SKM-1 (cell line): ENCODE results near the gene GFI1.
A peak's percentile ranks its signal among the peaks of the same experiment; 100 is the strongest.

Source experiments
- DNase-seq: peaks from one replicate; lab custom pipeline; 2025; ENCODE audit not compliant: unreplicated experiment; lab: John Stamatoyannopoulos, UW

GFI1 gene

DNA sequence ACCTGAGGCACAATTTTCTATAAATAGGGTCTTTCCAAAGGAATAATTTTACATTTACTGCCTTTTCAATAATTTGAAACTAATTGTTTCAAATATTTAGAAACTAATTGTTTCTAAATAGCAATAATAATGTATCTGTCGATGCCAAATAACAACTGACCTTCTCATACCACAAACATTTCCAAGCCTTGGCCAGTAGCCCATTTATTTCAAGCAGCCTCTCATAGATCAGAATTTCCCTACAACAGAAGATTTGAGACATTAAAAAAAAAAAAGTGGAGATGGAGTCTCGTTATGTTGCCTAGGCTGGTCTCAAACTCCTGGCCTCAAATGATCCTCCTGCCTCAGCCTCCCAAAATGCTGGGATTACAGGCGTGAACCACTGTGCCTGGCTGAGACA, 2.1 kb upstream of the GFI1 start:
- DNase-seq = no peak

DNA sequence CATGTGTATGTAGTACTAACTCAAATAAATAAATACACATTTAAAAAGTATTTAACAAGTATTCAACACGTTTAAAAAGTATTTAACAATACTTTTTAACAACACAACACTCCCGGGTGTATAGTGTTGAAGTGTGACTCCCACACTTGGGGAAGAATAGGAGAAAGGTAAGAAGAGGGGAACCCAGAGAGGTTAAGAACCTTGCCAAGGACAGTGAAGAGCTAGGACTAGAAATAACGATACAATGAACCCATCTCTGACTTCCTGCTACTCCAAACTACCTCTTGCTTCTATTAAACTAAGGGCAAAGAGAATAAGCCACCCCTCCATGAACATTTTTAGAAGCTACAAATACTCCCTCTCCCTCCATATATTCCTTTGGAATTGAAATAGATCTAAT, 1.7 kb upstream of the GFI1 start:
- no peak for DNase-seq

DNA sequence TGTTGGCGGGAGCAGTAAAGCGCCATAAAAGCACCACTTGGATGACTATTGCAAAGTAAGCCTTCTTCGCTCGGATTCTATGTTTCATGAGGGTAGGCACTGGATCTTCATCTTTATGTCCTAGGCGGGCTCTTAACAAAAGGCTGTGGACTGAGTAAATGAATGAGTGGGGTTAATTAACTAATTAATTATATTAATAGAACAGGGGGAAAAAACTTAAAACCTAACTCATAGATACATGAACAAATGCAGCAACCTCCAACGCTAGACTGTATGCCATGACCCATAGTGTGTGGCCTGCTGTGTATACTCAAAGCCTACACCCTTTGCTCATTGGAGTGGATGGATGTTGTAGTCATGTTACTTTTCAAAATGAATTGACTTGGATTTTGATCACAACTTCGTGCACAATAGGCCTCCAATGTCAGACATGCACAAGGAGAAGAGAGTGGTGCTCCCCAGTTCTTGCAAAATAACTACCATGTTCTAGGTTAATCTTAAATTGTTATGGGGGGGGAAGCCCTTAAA, 417 bp upstream of the GFI1 start:
- no peak for DNase-seq

DNA sequence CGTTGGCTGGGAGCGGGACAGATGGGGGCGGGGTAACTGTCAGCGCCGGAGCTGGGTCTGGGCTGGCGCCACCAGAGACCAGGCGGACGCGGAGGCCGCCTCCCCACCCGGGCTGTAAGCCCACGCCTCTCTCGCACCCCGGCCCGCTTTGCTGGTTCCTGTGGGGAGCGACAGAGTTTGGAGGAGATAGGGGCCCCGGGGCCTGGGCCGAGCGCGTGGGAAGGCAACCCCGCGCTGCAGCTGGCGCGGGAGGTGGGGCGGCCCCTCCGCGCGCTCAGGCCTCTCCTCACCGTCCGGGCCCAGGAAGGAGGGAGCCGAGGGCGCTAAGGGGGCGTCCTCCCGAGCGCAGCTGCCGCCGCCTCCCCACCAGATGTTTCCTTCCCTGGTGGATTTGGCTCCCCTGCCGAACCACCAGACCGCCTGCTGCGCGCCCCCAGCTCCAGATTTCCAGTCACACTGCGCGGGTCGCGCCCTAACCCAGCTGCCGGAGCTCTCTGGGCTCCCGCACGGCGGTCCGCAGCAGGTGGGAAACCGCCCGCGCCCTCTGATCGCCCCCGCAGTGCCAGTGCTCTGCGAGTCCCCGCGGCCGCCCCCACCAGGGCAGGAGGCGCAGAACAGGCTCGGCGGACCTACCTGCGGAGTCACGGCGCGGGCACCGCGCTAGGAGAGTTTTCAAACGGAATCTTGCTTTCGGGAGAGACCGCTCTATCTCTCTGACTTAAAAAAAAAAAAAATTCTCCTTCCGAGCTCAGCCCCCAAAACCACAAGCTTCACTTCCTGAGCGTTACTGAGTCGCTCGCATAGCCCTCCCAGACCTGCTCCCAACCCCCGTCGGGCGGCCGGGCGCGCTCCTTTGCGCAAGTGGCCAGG, 1.1 kb downstream of the GFI1 start:
- peak; percentile 74 for DNase-seq

DNA sequence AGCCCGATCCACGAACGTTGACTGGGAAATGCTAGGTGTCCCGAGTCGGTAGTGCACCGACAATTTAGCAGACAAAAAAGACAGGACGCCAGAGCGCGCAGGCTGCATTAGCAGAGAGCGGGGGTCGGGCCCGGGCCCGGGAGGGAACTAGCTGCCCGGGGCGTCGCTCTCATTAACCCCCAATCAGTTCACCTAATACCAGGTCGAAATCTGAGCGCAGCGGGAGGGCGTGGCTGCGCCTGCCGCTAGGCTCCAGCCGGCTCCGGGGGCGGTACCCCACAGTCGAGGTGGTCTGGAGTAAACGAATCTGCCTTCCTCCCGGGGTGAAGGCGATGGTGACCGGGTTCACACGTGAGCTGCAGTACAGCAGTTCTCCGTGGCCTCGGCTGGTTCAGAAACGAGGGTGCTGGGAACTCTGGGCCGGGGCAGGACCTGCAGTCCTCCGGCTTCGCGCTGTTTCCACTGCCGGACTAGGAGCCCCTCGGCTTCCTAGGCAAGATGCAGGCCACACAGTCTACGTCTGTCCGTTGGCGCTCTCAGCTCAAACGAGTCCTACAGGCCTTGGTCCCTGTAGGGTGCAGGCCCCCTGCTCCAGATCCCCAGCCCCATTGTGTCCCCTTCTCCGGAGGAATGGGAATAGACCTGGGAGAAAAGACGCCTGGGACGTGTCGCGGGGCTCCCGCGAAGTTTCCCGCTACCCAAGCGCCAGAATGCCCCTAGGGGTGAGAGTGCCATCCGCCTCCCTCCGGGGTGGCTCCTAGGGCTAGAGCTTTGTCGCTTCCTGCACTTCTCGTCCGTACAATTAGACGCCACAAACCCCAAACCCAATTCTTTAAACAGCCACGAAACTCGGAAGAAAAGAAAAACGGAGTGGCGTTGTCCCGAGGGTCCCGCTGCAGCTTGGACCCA, 2.0 kb downstream of the GFI1 start:
- no peak for DNase-seq

DNA sequence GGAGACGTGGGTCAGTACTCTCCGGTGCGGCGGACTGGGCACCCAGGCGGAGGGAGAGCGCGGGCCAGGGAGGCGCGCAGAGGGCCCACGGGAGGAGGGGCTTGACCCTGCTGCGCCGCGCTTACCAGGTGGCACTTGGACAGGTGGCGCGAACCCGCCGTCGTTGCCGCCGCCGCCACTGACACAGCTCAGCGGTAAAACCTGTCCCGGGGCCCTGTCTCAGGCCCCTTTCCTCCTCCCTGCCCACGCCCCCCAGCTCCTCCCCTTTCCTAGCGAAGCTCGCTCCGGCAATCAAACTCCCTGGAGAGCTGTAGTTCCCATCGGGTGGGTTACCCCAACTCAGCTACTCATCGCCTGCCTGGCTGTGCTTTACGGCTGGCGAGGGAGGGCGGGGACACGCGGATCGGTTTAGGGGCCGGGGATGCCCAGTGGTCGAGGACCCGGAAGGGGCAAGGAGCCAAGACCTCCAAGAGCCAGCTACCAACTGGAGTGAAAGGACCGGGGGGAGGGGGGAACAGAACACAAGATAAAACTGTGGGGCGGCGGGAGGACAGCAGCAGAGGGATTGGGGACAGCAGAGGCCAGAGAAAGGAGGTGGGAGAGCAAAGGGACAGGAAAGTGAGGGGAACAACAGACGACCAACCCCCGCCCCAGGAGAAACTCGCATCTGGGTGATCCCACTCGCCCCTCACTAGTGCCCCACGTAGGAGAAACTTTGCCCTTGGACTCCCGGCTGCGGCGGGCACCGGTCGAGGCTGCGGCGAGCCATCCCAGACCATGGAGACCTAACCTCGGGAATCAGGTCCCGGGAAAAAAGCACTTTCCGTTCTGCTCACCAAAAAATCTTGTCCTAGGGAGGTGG, 2.9 kb downstream of the GFI1 start:
- DNase-seq = peak; percentile 63

DNA sequence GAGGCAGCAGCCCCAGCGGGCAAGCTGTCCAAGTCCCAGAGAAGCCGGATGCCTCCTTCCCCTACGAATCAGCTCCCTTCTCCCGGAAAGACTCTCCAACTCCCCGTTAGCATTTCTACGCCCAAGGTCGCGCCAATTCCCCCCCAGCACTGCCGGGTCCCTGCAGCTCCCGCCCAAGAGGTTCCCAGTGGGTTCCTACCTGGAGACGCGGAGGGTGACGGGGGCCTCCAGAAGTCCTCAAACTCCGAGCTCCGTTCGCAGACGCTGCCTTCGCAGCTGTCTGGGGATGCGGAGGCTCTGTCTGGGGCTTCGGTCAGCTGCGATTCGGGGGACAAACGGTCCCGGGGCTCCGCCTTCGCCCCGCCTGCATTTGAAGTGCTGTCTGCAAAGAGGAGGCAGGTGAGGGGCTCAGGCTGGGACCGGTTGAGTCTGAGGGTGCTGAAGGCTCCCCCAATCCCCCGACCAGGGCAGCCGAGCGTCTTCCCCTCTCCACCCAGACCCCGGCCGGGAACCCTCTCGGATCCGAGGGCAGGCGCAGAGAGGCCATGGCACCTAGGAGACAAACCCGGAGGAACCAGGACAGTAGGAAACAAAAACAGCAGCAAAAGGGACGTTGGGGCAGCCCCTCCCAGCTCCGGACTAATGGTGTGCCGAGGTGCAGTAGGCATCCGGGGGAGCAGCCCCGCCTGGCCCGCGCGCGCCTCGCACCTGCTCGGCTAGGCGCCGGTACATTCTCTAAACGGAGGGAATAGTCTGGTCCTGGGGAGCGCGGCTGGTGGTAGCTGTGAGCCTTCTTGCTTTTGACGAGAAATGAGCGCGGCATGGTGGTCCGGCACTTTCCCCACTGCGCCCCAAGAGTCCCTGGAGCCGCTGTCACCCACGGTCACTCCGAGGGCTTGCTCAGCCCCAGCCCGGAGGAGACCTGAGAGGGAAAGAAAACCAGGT, 3.8 kb downstream of the GFI1 start:
- DNase-seq = no peak

DNA sequence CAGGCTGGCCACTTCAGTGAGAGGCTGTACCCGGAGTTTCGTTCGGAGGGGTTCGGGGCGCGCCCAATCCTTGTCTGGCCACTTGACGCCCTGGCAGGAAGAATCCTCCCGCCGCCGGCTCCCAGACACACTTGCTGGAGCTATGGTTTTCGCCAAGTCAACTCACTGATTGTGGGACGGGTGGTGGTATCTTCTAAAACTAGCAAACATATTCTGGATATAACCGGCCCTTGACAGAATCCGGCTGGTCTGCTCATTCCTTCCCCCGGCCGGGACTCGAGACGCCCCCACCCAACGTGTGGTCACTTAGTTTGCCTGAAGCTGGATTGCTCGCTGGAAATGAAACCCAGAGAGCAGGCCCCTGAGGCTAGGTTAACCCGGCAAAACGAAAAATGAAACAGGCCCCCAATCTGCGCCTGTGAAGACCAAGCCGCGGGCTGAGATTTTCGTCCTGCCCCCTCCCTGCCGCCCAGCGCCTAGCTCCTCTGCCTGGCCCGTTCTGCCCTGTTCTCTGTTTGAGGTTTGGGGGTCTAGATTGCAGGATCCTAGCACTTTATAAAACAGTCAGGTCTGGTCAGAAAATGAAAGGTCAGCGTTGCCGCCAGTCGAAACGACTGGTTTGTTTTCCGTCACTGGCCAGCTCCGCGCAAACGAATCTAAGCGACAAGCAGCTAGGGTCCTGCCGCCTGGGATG, 4.6 kb downstream of the GFI1 start:
- DNase-seq = no peak

DNA sequence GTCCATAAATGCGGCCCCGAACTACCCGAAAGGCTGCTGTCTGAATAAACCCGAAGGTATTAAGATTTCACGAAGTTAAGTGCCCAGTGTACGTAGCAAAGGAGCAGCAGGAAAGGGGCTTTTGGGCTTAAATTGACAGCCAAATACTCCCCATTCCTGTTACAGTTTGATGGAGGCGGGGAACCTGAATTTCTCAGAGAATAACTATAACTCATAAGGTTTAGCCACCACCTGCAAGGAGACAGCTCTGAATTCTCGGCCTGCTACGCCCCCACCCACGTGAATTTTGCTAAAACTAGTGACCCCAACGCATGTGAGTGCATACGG, 5.2 kb downstream of the GFI1 start:
- no peak for DNase-seq

DNA sequence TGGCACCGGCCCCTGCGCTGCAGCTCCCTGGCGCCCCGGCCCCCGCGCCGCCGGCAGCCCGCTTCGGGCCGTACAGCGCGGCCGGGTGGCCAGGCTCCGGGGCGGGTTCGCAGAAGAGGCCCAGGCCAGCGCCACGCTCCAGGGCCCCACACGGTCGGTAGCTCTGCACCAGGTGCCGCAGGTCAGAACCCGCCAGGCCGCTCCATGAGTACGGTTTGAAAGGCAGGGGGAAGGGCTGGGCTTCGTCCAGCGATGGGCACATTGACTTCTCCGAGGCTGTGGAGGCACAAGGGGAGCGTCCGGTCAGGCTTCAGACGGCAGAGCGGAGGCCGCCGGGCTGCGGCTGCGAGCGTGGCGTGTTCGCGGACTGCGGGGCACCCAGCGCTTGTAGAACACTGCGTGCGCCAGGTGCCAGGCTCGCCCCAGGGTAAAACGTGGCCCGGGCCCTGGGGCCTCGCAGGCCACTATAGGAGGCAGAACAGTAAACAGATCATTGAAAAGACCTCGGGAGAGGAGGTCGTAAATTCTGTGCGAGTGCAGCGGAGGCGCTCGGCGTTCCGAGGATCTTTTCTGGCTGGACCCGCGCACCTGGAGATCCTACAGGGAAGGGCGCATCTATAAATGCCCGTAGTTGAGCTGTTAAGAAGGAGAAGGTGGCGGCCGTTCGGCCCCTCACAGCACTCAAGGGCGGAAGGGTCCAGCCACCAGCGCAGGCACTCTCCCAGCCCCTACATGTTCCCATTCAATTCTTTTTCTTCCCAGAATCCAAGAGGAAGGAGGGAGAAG, 5.7 kb downstream of the GFI1 start:
- no peak for DNase-seq

DNA sequence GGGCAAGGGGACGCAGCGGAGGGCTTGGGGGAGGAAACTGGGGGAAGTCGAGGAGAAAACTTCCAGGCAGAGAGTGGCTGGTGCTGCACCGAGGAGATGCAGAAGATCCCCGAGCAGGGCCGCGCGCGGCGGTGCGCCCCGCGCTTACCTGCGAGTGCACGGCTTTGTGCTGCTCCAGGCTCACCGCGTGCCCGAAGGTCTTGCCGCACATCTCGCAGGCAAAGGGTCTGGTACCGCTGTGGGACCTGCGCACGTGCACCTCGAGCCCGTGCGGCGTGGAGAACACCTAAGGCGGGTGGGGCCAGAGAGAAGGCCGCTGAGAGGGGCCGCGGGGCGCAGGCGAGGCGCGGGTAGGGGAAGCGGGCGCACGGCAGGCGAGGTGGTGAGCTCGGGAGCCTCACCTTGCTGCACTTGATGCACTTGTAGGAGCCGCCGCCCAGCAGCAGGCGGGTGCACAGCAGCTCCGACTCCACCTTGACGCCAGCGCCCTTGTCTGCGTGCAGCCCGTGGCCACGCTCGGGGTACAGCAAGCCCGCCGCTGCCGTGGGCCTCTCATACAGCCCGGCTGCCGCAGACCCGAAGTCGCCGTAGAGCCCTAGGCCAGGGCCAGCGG, 6.4 kb downstream of the GFI1 start:
- DNase-seq = no peak

DNA sequence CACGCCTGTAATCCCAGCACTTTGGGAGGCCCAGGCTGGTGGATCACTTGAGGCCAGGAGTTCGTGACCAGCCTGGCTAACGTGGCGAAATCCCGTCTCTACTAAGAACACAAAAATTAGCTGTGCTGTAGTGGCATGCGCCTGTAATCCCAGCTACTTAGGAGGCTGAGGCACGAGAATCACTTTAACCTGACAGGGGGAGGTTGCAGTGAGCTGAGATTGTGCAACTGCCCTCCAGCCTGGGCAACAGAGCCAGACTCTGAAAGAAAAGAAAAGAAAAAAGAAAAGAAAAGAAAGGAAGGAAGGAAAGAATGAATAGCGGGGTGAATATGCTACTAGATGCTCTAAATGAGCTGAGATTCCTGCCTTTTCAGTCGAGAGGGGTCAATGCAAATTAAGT, 7.1 kb downstream of the GFI1 start:
- no peak for DNase-seq

DNA sequence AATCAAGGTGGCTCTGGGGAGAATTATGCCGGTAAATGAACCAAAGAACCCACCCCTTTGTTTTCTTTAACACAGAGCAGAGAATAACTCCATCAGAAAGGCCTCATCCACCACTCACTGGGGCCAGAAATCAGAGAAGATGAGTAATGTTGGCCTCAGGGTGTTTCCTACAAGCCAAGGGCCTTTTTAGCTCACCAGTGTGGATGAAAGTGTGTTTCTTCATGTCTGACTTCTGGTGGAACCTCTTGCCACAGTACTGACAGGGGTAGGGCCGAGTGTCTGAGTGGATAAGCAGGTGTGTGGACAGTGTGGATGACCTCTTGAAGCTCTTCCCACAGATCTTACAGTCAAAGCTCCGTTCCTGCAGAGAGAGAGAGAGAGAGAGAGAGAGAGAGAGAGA, 8.3 kb downstream of the GFI1 start:
- no peak for DNase-seq

DNA sequence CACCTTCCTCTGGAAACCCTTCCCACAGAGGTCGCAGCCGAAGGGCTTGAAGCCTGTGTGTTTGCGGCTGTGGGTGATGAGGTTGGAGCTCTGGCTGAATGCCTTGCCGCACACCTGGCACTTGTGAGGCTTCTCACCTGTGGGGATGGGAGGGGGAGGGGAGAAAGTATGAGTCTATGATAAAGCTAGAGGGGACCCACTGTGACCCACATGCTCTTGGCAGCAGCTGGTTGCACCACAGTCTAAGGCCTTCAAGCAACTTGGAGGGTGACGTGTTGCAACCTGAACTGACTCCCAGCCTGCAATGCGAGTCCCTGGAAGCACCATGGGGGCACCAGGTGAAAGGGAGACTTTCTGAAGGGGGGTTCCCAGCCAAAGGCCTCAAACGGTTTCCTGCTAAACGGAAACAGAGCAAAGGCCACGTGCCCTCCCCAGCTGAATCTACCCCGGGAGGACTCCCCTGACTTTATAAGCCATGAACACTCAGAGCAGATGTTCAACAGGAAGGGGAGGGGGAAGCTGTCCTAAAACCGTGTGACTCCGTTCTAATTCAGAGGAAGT, 10.6 kb downstream of the GFI1 start:
- no peak for DNase-seq

DNA sequence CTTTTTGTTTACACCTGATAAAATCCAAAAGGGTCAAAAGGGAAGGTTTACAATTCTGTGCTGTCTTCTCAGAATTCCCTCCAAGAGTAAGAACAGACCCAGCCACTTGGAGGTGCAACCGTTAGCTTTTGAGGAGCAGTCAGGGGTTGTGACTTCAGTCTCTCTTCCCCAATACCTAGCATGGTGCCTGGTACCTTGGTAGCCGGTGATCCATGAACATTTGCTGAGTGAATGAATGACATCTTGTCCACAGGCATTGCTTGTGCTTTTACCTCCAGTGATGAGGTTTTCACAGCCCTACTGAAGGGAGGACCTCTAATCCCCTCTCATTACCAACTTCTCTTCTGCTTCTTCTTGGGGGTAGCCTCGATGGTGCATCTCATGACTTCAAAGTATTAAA, 11.7 kb downstream of the GFI1 start:
- DNase-seq = no peak

DNA sequence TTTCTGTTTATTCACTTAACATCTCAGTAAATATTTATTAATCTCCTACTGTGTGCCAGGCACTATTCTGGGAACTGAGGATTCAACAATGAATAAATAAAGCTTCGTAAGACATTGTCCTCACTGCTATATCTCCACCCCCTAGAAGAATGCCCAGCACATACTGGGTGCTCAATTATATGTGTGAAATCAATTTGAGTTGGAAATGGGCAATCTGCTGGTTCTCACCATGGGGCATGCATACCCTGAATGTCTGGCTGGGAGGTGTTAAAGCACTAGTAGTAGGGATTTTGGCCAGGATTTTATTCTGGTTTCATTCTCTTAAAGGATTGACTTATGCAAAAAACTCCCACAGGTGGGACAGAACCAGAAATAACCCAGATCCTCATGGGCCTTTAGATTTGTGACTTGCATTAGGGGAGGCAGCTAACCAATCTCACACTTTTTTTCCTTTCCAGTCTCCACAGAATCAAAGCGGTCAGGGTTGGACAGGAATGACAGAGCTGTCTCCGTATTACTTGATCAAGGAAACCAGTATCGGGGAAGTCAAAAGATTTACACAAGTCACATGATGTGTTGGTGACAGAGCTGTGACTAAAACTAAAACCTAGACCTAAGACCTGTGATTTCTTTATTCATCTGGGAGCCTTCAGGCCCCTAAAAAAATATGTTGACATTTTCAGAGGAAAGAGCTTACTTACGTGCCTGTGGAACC, 12.8 kb downstream of the GFI1 start:
- no peak for DNase-seq

DNA sequence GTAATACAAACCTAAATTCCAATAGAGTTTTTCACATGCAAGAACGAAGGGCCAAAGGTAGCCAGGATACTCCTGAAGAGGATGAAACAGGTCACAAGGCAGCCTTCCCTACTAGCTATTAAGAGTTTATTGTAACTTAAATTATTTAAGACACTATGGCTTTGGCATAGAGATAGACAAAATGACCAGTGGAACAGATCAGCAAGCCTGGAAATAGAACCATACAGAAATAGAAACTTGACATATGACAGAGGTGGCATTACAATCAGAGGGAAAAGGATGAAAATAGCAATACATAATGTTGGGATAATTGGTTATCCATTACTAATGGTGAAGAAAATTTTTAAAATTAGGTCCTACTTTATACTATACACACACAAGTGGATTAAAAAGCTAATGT, 16.5 kb downstream of the GFI1 start:
- no peak for DNase-seq
